Pons (tissue), 1 donor: ENCODE data around the gene PSMG1.
"Not testable (repeated sequence)": the region's sequence is repeated elsewhere in the genome, so short reads cannot be mapped to it uniquely, and the experiment has no call there.

Experiments used
- DNase-seq: peaks from one replicate; pipeline ENCODE4 v3.0.0-alpha.2; 2016; ENCODE audit warnings: low spot score

Gene PSMG1, protein sequence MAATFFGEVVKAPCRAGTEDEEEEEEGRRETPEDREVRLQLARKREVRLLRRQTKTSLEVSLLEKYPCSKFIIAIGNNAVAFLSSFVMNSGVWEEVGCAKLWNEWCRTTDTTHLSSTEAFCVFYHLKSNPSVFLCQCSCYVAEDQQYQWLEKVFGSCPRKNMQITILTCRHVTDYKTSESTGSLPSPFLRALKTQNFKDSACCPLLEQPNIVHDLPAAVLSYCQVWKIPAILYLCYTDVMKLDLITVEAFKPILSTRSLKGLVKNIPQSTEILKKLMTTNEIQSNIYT

GRCh38 chr21:39183272-39184049 is at the start of gene PSMG1:
TSS of gene PSMG1 (minus strand) at chr21:39183451. CDS start at chr21:39183385, 66 bp downstream.
- DNase-seq, result peak; percentile 86

GRCh38 chr21:39232861-39233291 is 49.6 kb upstream of the PSMG1 start:
- no peak for DNase-seq

- DNase-seq, result no peak
Observed at GRCh38 chr21:39224930-39225329, 41.7 kb upstream of the PSMG1 start.

- no peak for DNase-seq
Observed at GRCh38 chr21:39221997-39222486, 38.8 kb upstream of the PSMG1 start.

DNA sequence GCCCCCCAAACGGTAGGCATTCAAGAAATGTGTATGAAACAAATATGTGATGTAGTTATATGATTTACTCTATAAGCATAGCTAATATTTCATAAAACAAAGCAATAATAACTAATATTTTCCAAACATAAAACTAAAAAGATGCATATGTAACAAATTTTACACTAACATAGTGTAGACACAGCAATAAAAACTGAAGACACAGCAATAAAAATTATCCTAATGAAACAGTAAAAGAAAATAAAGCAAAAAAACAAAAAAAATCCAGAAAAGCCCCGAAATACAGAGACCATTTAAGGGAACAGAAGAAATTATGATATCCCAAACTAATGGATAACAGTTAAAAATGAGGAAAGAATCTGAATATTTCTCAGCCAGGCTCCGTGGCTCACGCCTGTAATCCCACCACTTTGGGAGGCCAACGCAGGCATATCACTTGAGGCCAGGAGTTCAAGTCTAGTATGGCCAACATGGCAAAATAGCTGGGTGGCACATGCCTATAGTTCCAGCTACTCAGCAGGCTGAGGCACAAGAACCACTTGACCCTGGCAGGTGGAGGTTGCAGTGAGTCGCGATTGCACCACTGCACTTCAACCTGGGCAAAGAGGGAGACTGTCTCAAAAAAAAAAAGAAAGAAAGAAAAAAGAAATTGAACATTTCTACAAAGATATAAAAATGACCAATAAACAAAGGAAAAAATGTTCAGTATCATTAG is 38.2 kb upstream of the PSMG1 start:
- no peak for DNase-seq

DNA sequence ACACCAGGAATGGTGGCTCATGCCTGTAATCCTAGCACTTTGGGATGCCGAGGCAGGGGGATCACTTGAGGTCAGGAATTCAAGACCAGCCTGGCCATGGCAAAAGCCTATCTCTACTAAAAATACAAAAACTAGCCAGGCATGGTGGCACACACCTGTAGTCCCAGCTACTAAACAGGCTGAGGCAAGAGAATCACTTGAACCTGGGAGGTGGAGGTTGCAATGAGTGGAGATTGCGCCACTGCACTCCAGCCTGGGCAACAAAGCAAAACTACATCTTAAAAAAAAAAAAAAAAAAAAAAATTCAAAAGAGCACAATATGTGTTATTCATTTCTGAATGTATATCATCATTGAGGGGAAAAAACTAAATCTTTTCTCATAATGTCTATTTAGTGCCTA is 37.6 kb upstream of the PSMG1 start:
- not testable (repeated sequence) for DNase-seq

DNA sequence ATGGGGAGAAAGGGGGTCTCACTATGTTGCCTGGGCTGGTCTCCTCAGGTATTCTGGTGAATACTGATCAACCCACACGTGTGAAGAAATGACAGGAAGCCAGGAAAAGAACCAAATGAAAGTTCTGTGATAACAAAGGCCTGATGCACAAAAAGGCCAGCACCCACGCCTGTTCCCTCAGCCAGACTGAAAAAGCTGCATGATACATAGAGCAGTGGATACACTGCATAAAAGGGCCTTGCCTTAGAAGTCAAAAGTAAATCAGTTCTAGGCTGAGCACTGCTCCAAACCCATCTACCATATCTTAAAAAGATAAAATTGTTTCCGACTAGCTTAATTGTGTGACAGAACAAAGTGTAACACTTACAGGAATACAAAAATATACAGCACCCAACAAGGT is 36.9 kb upstream of the PSMG1 start:
- DNase-seq, result no peak

- no peak for DNase-seq
Observed at GRCh38 chr21:39218082-39218409, 34.8 kb upstream of the PSMG1 start.

GRCh38 chr21:39217356-39218081 is 34.3 kb upstream of the PSMG1 start:
- DNase-seq, result no peak

DNA sequence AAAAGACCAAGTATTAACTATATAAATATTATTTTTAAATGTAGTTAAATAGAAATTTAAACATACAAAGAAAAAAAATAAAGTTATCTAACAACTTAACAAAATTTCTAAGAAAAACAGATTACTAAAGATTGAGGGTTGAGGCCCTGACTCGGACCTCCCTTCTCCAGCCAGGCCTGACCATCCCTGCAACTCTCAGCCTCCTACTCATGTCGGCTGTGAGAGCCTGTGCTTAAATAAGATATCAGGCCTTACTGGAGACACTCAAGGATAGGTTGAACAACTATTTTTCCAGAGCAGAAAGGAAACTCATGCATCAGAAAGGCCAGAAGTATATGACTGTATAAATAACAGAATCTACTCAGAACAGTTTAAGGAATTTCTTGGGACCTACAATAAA is 33.0 kb upstream of the PSMG1 start:
- no peak for DNase-seq

DNA sequence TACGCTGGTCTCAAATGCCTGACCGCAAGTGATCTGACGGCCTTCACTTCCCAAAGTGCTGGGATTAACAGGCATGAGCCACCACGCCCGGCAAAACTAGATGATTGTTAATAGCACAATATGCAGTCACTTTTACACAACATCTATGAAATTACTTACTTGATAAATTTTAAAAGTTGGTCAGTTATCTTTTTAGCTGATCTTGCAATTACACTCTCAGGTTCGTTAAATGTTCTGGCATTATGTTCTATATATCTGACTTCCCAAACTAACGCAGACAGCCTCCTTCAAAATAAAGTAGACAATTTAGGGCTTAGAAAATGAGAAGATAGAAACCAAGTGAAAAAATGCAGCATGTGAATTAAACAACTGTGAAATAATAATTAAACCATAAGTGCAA is 31.8 kb upstream of the PSMG1 start:
- DNase-seq, result no peak

GRCh38 chr21:39209334-39209688 is 26.1 kb upstream of the PSMG1 start:
- DNase-seq, result no peak

DNA sequence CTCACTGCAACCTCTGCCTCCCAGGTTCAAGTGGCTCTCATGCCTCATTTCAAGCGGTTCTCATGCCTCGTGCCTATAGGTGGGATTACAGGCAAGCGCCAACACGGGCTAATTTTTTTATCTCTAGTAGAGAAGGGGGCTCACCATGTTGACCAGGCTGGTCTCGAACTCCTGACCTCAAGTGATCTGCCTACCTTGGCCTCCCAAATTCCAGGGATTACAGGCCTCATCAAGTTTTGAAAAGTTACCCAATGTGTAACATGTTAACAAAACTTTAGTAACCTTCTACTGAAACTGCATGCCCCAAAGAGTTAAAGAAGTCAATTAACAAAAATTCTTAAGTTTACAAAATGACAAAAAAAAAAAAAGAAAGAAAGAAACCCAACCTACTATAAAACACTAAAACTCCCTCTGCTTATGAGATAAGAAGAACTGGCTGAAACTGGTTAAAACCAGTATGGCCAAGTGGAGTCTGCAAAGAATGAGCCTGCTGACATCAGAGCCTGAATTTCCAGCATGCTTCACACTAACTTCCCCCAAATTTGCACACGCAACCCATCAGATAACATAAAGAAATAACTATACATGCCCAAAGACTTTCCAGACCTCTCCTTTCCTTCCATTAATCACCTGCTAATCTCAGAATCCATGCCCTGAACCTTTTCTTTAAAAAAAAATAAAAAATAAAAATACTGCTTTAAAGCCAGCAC is 25.5 kb upstream of the PSMG1 start:
- no peak for DNase-seq

- no peak for DNase-seq
Observed at GRCh38 chr21:39204134-39204533, 20.9 kb upstream of the PSMG1 start.

DNA sequence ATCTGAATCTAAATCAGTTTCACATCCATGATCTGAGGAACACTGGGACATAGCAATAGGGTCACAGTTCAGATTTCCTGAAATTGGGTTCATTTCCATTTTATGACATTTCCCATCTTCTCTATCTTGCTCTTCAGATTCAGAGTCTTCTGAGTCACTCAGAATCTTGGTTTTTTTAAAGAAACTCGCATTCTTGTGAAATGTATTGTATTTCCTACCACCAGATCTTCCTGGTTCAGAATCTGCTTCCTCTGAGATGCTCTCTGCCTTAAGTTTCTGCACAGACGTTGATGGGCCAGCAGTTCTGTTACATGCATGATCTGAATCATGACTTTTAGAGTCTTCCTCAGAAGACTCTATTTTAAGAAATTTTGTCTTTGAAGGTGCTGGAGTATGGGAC is 15.5 kb upstream of the PSMG1 start:
- DNase-seq, result no peak

- DNase-seq, result no peak
Observed at GRCh38 chr21:39197448-39198233, 14.4 kb upstream of the PSMG1 start.

DNA sequence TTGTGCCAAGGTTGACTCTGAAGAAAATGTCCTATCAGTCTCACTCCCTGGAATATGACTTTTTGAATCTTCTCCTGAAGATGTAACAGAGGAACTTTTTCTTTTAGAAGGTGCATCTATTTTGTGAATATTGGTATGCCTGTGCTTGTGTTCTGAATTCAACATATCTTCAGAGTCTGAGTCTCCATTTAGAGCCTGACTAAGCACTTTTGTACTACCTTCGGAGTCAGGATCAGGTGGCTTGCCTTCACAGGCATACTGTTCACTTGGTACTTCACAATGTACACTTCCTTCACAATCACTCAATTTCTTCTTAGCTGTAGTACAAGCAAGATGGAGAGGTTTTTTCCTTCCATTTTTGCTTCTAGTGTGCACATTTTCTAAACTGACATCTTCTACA is 13.6 kb upstream of the PSMG1 start:
- DNase-seq, result no peak

GRCh38 chr21:39196310-39196709 is 13.1 kb upstream of the PSMG1 start:
- no peak for DNase-seq

DNA sequence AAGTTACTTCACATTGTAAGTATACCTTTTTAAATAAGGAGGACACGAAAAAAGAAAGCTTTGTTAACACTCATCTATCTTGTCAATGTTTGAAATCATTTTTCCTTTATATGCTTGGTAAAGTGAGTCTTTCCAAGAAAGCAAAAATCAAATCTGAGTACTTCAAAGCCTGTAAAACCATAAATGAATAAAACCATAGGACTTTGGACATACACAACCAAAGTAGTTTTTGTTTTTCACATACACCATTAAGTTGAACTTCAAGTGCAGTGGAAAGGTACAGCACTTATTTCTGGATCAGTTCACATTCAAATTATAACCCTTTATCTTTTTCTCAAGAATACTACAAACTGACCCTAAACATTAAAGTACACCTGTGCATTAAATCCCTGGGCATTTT is 10.1 kb upstream of the PSMG1 start:
- no peak for DNase-seq

GRCh38 chr21:39189857-39190604 is 6.8 kb upstream of the PSMG1 start:
- DNase-seq, result no peak
